Measurements from ENCODE around the gene MRPL9.
"Not testable (repeated sequence)": the region's sequence is repeated elsewhere in the genome, so short reads cannot be mapped to it uniquely, and the experiment has no call there.

DNA sequence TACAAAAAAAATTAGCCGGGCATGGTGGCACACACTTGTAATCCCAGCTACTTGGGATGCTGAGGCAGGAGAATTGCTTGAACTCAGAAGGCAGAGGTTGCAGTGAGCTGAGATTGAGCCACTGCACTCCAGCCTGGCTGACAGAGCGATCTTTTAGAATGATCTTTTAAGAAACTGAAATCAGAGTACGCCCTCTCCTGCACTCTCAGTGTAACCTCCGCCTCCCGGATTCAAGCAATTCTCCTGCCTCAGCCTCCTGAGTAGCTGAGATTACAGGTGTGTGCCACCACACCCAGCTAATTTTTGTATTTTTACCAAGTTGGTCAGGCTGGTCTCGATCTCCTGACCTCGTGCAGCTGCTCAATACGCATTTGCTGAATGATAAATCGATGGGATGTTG lies 29.3 kb downstream of the MRPL9 start:
- TF ChIP-seq, protein P1, sequence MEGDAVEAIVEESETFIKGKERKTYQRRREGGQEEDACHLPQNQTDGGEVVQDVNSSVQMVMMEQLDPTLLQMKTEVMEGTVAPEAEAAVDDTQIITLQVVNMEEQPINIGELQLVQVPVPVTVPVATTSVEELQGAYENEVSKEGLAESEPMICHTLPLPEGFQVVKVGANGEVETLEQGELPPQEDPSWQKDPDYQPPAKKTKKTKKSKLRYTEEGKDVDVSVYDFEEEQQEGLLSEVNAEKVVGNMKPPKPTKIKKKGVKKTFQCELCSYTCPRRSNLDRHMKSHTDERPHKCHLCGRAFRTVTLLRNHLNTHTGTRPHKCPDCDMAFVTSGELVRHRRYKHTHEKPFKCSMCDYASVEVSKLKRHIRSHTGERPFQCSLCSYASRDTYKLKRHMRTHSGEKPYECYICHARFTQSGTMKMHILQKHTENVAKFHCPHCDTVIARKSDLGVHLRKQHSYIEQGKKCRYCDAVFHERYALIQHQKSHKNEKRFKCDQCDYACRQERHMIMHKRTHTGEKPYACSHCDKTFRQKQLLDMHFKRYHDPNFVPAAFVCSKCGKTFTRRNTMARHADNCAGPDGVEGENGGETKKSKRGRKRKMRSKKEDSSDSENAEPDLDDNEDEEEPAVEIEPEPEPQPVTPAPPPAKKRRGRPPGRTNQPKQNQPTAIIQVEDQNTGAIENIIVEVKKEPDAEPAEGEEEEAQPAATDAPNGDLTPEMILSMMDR (IDR thresholded peaks at IDR 0.05; ENCODE audit: low read depth, low read length, poor library complexity, severe bottlenecking), result not testable (repeated sequence)
- TF ChIP-seq EZH2phosphoT487 (IDR thresholded peaks at IDR 0.05; ENCODE audit: borderline replicate concordance, low read length), result not testable (repeated sequence)
